T-helper 1 cell treated with Interleukin-12 subunit alpha and Interleukin-12 subunit beta and Interleukin-4 antibody, amounts not matched to agents 30 ng/mL and 1 ng/mL, for 36 hours (primary cell): Measurements from ENCODE around the gene ARMCX4. TPM values are rescaled to one million over a fixed set of nuclear protein-coding genes. Genes with fewer than 3 reads are reported as not detected.
"Not testable (repeated sequence)": the region's sequence is repeated elsewhere in the genome, so short reads cannot be mapped to it uniquely, and the experiment has no call there.

ENCODE experiments used
- intact Hi-C: fragments of 100-400 bp; cut with micrococcal nuclease; formaldehyde crosslinking; loops from one replicate; pipeline ENCODE4 v1.15.1; 2024
- total RNA-seq: library from RNA; stranded (reverse); gene quantifications from 2 replicates; pipeline ENCODE4 v1.2.3, GENCODE V29; 2022

The ARMCX4 gene
- total RNA-seq, result 2.6 and 3.2 TPM in 2 replicates

DNA sequence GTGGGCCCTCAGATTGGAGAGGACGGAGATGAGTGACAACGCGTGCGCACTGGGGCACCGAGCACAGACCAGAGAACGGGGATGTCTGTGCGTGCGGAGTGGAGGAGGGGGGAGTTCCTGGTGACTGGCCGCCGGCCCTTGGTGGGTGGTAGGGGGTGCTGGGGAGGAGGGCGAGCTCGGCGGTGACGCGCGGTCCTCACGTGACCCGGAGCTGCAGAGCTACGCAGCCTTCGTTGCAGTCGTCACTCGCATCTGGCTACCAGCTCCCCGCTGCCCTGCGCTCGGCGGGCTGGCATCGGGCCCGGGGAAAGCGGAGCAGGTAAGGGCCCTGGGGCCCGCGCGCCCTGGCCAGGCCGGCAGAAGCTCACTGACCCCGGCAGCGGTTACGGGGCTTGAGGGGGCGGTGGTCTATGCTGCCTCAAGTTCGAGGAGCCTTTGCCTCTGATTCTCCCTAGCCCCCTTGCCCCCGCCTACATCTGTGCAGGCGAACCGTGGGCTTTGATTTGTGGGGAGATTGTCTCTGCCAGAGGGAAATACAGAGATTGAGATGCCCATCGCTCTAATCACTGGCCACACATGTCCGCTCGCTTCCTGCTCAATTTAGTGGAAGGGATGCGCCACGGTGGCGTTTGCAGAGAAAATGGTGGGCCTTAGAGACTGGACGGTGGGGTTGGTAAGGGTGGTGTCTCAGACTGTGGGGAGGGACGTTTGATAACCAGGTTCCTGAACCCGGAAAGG, at the start of gene ARMCX4:
ARMCX4 (plus strand) TSS at position 245 of the 738 bp plus-strand sequence. CDS start 3,134 bp downstream, outside the sequence.
- intact Hi-C loops, result no loop called here

DNA sequence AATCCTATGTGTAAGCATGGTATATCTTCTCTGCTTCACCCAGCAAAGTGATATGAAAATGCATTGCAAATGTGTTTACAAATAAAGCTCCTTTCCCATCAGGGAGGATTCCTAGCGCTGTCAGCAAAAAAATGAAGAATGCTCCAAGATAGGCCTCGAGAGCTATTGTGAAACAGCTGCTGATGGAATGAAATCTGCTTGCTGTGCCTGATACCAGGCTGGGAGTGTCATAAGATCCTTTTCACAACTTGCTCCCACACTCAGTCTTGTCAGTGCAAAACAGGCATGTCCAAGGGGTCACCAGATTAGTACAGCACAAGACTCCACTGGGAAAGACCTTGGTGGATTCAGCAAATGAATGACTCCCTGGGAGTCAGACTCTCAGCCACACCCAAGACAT, 43.2 kb upstream of the ARMCX4 start:
- intact Hi-C loops, result no loop called here

DNA sequence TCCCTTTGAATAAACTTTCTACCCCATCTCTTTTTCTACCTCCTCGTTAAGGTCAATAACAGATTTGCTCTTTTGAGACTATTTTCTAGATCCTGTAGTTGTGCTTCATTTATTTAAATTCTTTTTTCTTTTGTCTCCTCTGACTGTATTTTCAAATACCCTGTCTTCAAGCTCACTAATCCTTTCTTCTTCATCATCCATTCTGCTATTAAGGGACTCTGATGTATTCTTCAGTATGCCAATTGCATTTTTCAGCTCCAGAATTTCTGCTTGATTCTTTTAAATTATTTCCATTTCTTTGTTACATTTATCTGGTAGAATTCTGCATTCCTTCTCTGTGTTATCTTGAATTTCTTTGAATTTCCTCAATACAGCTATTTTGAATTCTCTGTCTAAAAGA, 36.0 kb upstream of the ARMCX4 start:
- intact Hi-C loops, result no loop called here

DNA sequence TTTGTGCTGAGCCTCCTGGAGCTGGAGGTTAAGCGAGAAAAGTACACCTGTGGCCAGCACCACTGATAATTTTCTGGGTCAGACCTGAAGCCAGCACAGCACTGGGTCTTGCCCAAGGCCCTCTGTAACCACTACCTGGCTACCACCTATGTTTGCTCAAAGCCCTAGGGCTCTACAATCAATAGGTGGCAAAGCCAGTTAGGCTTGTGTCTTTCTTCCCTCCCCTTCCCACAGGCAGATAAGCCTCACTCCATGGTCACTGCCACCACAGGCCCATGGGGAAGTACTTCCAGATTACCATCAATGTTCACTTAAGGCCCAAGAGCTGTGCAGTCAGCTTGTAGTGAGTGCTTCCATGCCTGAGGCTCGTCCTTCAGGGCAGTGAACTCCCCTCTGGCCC, 35.2 kb upstream of the ARMCX4 start:
- intact Hi-C loops, result no loop called here

DNA sequence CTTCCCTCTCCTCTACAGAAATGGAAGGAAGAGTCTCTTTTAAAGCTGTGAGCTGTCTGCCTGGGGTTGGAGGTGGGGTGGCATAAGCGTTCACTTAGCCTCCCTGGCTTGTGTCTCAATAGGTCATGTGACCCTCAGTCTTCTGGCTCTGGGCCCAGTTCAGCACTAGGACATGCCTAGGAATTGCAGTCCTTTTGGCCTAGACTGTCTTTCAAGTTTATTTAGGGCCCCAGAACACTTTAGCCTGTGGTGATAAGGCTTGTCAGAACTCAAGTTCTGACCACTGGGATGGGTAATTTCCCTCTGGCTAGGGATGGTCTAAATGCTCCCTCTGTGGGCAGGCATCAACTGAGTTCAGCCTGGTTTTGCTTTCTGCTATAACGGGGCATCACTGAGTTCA, 34.3 kb upstream of the ARMCX4 start:
- intact Hi-C loops, result no loop called here

DNA sequence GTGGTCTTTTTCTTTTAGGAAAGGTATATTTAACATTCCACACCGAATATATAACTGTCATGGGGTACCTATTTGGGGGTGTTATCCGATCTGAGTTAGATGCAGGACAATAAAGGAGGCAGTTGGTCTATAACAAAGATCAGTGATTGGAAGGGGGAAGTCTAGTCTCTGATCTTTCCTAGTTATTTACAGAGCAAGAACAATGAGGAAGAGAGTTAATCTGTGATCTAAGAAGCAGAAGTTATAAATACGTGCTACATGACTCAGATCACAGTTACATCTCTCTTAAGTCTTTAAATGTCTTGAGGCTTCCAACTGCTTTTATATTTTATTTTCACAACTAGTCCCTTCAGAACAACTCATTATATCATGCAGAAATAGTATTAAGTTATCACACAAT, 33.2 kb upstream of the ARMCX4 start:
- intact Hi-C loops, result no loop called here

DNA sequence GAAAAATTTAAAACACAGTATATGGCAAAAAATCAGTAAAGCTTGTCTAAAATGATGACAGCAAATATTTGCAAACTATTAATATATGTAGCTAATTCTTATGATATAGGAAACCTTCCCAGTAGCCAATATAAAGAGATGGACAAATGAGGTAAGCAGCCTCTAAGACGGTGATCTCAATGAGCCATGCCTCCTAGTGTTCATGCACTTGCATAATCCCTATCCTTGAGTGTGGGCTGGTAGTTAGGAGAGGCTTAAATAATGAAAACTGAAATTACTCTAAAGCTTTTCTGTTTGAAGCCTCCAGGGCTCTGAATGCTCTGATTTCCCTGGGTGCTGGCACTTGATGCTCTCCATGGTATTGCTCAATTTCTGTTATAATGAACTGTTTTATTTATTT, 24.6 kb upstream of the ARMCX4 start:
- intact Hi-C loops, result no loop called here

DNA sequence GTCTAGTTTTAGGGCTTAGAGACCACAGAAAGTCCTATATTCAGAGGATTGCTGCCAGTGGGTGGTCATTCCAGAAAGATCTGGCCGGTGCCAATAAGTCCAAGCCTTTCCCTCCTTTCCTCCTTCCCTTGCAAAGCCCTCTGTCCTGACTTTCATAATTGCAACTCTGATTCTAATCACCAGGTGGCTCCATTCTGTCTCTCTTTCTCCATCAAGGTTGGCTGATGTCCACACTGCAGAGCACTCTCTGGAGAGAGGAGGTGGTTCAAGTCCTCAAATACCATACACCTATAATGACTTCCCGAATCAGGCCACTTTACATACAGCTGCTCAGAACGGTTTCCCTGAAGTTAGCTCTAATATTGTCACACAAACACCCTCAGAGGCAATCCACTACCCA, 22.4 kb upstream of the ARMCX4 start:
- intact Hi-C loops, result loop anchor here (2.0 kb wide), 1 partner anchor 336 kb away; no protein-coding TSS in a partner anchor

DNA sequence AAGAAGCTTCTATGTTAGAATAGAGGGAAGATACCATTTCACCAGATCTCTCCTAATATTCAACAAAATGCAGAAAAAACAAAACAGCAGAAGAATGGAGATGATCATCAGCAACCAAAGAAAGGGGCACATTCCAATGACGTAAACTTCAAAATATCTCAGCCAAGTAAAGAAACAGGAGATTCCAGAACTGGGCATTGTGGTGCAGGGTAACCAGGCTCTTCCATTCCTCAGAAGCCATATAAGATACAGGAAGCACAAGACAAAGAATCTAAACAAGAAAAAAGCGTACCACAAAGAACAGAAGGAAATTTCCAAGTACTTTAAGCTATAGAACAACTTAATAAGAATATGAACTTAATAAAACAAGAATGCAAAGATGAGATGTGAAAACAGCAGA, 6.9 kb upstream of the ARMCX4 start:
- intact Hi-C loops, result no loop called here

DNA sequence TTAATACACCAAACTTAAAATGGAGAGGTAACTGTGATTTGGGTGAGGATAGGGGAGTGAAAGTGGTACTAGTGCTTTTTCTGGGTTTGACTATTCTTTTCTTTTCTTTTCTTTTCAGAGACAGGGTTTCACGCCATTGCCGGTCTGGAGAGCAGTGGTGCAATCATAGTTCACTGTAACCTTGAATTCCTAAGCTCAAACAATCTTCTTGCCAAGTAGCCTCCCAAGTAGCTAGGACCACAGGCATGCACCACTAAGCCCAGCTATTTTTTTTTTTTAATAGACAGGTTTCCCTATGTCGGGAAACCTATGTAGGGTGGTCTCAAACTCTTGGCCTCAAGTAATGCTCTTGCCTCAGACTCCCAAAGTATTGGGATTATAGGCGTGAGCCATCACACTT, 3.0 kb upstream of the ARMCX4 start:
- intact Hi-C loops, result no loop called here

DNA sequence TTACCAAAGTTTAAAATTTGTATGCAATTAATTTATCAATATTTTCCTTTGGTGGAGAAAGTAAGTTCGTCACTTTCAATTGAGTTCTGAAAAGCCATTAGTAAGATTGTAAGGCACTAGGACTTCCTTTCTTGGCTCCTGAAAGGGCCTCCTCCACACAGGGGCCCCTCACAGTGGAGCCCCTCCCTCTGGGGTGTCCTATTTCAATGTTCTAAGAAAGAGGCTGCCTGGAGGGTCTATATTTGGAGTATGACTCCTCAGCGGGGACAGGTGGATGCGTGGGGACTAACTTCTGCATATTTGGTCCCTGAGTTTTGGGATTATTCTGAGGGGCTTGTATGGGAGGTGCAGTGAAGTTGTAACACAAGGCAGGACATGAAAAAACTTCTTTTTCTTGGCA, 1.6 kb upstream of the ARMCX4 start:
- intact Hi-C loops, result no loop called here

DNA sequence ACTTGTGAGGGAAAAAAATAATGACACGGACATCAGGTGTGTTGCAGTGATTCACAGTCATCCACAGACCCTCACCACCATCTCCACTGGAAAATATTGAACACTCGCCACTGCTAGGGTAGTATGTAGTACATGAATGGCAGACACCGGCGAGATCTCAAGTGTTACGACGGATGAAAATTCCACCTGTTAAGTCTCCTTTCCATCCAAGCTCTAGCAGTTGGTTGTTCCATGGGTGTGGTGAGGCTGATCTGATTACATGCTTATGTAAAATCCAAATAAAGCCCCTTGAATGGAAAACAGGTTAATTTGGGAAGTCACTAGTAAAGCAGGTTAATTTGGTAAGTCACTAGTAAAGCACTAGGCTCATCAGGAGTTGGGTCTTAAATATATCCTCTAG, 1.1 kb upstream of the ARMCX4 start:
- intact Hi-C loops, result no loop called here

DNA sequence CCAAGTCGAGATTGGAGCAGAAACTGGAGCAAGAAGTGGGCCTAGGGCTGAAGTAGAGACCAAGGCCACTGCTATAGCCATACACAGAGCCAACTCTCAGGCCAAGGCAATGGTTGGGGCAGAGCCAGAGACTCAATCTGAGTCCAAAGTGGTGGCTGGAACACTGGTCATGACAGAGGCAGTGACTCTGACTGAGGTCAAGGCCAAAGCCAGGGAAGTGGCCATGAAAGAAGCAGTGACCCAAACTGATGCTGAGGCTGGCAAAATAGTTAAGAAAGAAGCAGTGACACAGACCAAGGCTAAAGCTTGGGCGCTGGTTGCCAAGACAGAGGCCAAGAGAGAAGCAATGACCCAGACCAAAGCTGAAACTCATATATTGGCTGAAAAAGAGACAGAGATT, 3.5 kb downstream of the ARMCX4 start:
- intact Hi-C loops, result no loop called here

DNA sequence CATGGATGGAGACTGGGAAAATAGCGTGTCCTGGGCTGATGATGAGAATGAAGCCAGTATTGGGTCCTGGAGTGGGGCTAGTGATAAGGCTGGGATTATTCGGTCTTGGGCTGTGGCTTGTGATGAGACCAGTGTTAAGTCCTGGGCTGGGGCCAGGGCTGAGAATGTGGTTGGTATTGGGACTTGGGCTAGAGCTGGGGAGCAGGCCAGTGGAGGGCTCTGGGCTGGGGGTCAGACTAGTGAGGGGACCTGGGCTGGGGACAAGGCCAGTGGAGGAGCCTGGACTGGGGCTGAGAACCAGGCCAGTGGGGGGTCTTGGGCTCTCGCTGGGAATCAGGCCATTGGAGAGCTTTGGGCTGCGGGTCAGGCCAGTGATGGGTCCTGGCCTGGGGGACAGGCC, 6.7 kb downstream of the ARMCX4 start:
- intact Hi-C loops, result no loop called here

DNA sequence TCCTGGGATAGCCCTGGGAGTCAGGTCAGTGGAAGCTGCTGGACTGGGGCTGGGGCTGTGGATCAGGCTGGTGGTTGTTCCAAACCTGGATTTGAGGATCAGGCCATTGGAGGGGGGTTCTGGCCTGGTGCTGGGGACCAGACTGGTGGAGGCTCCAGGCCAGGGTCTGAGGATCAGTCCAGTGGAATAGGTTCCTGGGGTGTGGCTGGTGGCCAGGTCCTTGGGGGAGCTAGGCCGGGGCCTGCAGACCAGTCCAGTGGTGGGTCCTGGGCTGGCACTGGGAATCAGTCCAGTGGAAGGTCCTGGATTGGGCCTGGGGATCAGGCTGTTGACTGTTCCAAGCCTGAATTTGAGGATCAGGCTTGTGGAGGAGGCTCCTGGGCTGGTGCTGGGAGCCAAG, 8.0 kb downstream of the ARMCX4 start:
- intact Hi-C loops, result no loop called here

DNA sequence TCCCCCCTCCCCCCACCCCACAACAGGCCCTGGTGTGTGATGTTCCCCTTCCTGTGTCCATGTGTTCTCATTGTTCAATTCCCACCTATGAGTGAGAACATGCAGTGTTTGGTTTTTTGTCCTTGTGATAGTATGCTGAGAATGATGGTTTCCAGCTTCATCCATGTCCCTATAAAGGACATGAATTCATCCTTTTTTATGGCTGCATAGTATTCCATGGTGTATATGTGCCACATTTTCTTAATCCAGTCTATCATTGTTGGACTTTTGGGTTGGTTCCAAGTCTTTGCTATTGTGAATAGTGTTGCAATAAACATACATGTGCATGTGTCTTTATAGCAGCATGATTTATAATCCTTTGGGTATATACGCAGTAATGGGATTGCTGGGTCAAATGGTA, 17.7 kb downstream of the ARMCX4 start:
- intact Hi-C loops, result not testable (repeated sequence)

DNA sequence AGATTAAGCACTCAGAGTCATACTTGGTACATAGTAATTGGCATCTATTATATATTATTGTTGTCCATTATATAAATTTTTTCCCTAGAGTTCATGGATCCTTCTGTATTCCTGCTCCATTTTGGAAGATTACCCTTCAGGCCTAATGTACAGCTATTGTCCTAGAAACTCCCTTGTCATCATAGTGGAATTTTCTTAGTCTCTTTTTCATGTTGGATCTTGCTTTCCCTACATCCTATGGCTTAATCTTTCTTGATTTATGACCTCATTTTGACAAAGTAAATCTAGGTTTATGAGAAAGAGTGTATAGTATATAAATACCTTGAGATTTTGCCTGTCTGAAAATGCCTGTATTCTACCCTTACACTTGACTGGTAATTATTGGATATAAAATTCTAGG, 22.1 kb downstream of the ARMCX4 start:
- intact Hi-C loops, result no loop called here

DNA sequence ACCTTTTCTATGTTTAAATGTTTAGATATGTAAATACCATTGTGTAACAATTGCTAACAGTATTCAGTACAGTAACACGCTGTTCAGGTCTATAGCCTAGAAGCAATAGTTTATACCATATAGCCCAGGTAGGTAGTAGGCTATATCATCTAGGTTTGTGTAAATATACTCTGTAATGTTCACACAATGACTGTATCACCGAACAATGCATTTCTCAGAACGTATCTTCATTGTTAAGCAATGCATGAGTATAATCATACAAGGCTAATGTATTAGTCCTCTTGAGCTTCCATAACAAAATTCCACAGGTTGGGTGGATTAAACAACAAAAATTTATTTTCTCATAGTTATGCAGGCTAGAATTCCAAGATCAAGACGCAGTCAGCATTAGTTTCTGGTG, 22.7 kb downstream of the ARMCX4 start:
- intact Hi-C loops, result no loop called here

DNA sequence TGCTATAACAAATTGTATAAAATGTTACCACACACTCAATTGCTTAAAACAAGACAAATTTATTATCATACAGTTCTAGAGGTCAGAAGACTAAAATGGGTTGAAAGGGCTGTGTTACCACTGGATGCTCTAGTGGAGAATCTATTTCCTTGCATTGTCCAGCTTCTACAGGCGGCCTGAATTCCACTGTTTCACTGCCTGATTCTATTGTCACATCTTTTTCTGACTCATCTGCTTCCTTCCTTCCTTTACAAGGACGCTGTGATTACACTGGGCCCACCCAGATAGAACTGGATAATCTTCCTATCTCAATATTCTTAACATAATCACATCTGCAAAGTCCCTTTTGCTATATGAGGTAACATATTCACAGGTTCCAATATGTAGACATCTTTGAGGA, 45.7 kb downstream of the ARMCX4 start:
- intact Hi-C loops, result no loop called here

Other genes with a start within 250 kb of the ARMCX4 start
- 0.12 and 0.29 TPM in 2 replicates for gene TAF7L, start 194.1 kb upstream of the ARMCX4 start, total RNA-seq
- gene TIMM8A, start 136.7 kb upstream of the ARMCX4 start, total RNA-seq, result 13.7 and 17.1 TPM in 2 replicates
- not detected in 2 replicates for gene BTK, start 99.3 kb upstream of the ARMCX4 start, total RNA-seq
- gene RPL36A, start 94.4 kb upstream of the ARMCX4 start, total RNA-seq, result 107 and 163 TPM in 2 replicates
- gene GLA, start 77.5 kb upstream of the ARMCX4 start, total RNA-seq, result 36.8 and 37.8 TPM in 2 replicates
- gene HNRNPH2, start 77.2 kb upstream of the ARMCX4 start, total RNA-seq, result 44.4 and 46.4 TPM in 2 replicates
- 0.12 TPM in 1 of 2 replicates, not detected in the other for gene ARMCX1, start 65.1 kb downstream of the ARMCX4 start, total RNA-seq
- 40.5 and 41.8 TPM in 2 replicates for gene ARMCX6, start 132.5 kb downstream of the ARMCX4 start, total RNA-seq
- gene ARMCX3, start 137.7 kb downstream of the ARMCX4 start, total RNA-seq, result 31.8 and 33.3 TPM in 2 replicates
- 3.4 and 3.8 TPM in 2 replicates for gene ARMCX2, start 174.4 kb downstream of the ARMCX4 start, total RNA-seq